HCT116 (cell line): Measurements from ENCODE around the gene ALAS1. TPM values are rescaled to one million over a fixed set of nuclear protein-coding genes. Genes with fewer than 3 reads are reported as not detected.

ENCODE experiments used
- ATAC-seq: fragments of 200-7000 bp; cut with Tn5 transposase; 2 replicates; pipeline ENCODE4 v1.9.1; 2020; ENCODE audit warnings: mild to moderate bottlenecking, moderate library complexity
- BruUV-seq: library from RNA; stranded (reverse); fragments of 400-500 nt; replicated peaks from 2 replicates; lab custom pipeline; 2021; lab: Mats Ljungman, UMichigan
- CTCF ChIA-PET: fragments of 300-600 bp; sonication (Branson Sonifier 250); formaldehyde crosslinking; loops from one replicate; lab custom pipeline; 2021; ENCODE audit warnings: antibody characterized with exemption; lab: Charles Lee
- POLR2A ChIA-PET: fragments of 300-600, 350-600 bp; sonication (Branson Sonifier 250); formaldehyde crosslinking; loops from one replicate; lab custom pipeline; 2021; ENCODE audit warnings: antibody characterized with exemption; lab: Charles Lee
- RAD21 ChIA-PET, 2 experiments: fragments of 300-600 bp; sonication (Branson Sonifier 250); formaldehyde crosslinking; loops; one replicate each; lab custom pipeline; 2023; ENCODE audit warnings: low total read pairs in 2 of 2; ENCODE audit not compliant: uncharacterized antibody in 2 of 2, unreplicated experiment in 2 of 2, low non-redundant PET in 1 of 2; lab: Charles Lee
- DNase-seq: peaks from one replicate; pipeline ENCODE4 v3.0.0-alpha.2; 2010; ENCODE audit warnings: low read depth, low spot score
- H2AFZ ChIP-seq: fragments of 200-600 bp; shearing (Covaris generic), sonication (generic); 2 replicates; pipeline ENCODE4 v1.6.1; 2017; ENCODE audit warnings: low read depth, mixed run types, mixed read lengths, antibody characterized with exemption, low read length; ENCODE audit not compliant: poor library complexity, severe bottlenecking
- H3K27ac ChIP-seq: 2 replicates; pipeline ENCODE4 v1.5.1; 2012; ENCODE audit warnings: low read depth, low read length
- H3K27me3 ChIP-seq: fragments of 200-600 bp; sonication (generic); 2 replicates; pipeline ENCODE4 v1.6.1; 2016; ENCODE audit warnings: mixed run types, low read length, mixed read lengths; ENCODE audit not compliant: insufficient read depth
- H3K36me3 ChIP-seq, 2 experiments: fragments of 200-500 bp in 1 of 2; fragments of 200-600 bp in 1 of 2; sonication (Bioruptor generic) in 1 of 2; sonication (generic) in 1 of 2; 2 replicates each; pipeline versions ENCODE4 v1.5.1 to v1.6.1; 2014 to 2016; ENCODE audit warnings: low read length in 2 of 2, inconsistent platforms in 1 of 2, mixed read lengths in 1 of 2, mixed run types in 1 of 2; ENCODE audit not compliant: insufficient read depth in 2 of 2, control insufficient read depth in 1 of 2
- H3K4me1 ChIP-seq, 2 experiments: fragments of 200-600 bp in 1 of 2; sonication (generic) in 1 of 2; 2 replicates each; pipeline versions ENCODE4 v1.5.1 to v1.6.1; 2012 to 2017; ENCODE audit warnings: low read length in 2 of 2, inconsistent platforms in 1 of 2, mild to moderate bottlenecking in 1 of 2, mixed read lengths in 1 of 2, mixed run types in 1 of 2, moderate library complexity in 1 of 2; ENCODE audit not compliant: insufficient read depth in 2 of 2, control insufficient read depth in 1 of 2
- H3K4me2 ChIP-seq: fragments of 200-600 bp; sonication (generic); 2 replicates; pipeline ENCODE4 v1.6.1; 2017; ENCODE audit warnings: mixed run types, low read length, mixed read lengths
- H3K4me3 ChIP-seq, 2 experiments: fragments of 200-600 bp in 1 of 2; sonication (generic) in 1 of 2; replicated peaks in 1 of 2; 2 replicates each; pipeline ENCODE4 v1.5.1; 2011 to 2016; ENCODE audit warnings: low read length in 2 of 2, control low read depth in 1 of 2, low read depth in 1 of 2, mild to moderate bottlenecking in 1 of 2, mixed read lengths in 1 of 2, mixed run types in 1 of 2
- H3K79me2 ChIP-seq: fragments of 200-600 bp; sonication (generic); 2 replicates; pipeline ENCODE4 v1.6.1; 2017; ENCODE audit warnings: mild to moderate bottlenecking, mixed run types, low read length, moderate library complexity, mixed read lengths; ENCODE audit not compliant: insufficient read depth
- H3K9ac ChIP-seq: fragments of 200-600 bp; sonication (generic); 2 replicates; pipeline ENCODE4 v1.6.1; 2016; ENCODE audit warnings: low read length, mixed read lengths
- H3K9me2 ChIP-seq: fragments of 200-600 bp; sonication (generic), shearing (Covaris generic); 2 replicates; pipeline ENCODE4 v1.6.1; 2017; ENCODE audit warnings: mixed run types, mild to moderate bottlenecking, moderate library complexity; ENCODE audit not compliant: insufficient read depth
- H3K9me3 ChIP-seq, 2 experiments: fragments of 200-500 bp in 1 of 2; fragments of 200-600 bp in 1 of 2; sonication (Bioruptor generic) in 1 of 2; sonication (generic) in 1 of 2; 2 replicates each; pipeline ENCODE4 v1.6.1; 2014 to 2017; ENCODE audit warnings: low read length in 2 of 2, mixed read lengths in 2 of 2, inconsistent platforms in 1 of 2, low read depth in 1 of 2, mild to moderate bottlenecking in 1 of 2, mixed run types in 1 of 2, moderate library complexity in 1 of 2; ENCODE audit not compliant: control insufficient read depth in 1 of 2, insufficient read depth in 1 of 2
- H4K20me1 ChIP-seq: fragments of 200-600 bp; sonication (generic), shearing (Covaris generic); 2 replicates; pipeline ENCODE4 v1.6.1; 2017; ENCODE audit warnings: mixed run types, mild to moderate bottlenecking, moderate library complexity; ENCODE audit not compliant: insufficient read depth
- CTCF ChIP-seq, 3 experiments: fragments of 200-600 bp in 1 of 3; sonication (generic) in 1 of 3; IDR thresholded peaks in 2 of 3; conservative IDR thresholded peaks in 1 of 3; 2 replicates each; pipeline ENCODE4 v1.5.1; 2012 to 2017; ENCODE audit warnings: low read depth in 2 of 3, low read length in 2 of 3, antibody characterized with exemption in 1 of 3, borderline replicate concordance in 1 of 3, control low read depth in 1 of 3, mild to moderate bottlenecking in 1 of 3, mixed read lengths in 1 of 3, mixed run types in 1 of 3, moderate library complexity in 1 of 3; ENCODE audit not compliant: insufficient read depth in 1 of 3
- EGR1 ChIP-seq: IDR thresholded peaks from 2 replicates; pipeline ENCODE4 v1.6.1; 2012; ENCODE audit warnings: low read depth
- FOSL1 ChIP-seq: IDR thresholded peaks from 2 replicates; pipeline ENCODE4 v1.6.1; 2012; ENCODE audit warnings: low read depth
- POLR2AphosphoS5 ChIP-seq: IDR thresholded peaks from 2 replicates; pipeline ENCODE4 v1.6.1; 2011; ENCODE audit warnings: mild to moderate bottlenecking, low read depth, low read length, moderate library complexity
- RAD21 ChIP-seq: IDR thresholded peaks from 2 replicates; pipeline ENCODE4 v1.6.1; 2012; ENCODE audit warnings: low read depth, mild to moderate bottlenecking
- ZNF274 ChIP-seq: fragments of 200-500 bp; sonication (Bioruptor generic); IDR thresholded peaks from 2 replicates; pipeline ENCODE4 v1.6.1; 2014; ENCODE audit warnings: mild to moderate bottlenecking, low read depth, low read length, inconsistent platforms
- intact Hi-C: fragments of 100-400 bp; cut with micrococcal nuclease; formaldehyde crosslinking; loops from 2 replicates; pipeline ENCODE4 v1.10.0; 2022
- total RNA-seq: library from RNA; stranded (reverse); gene quantifications from one replicate; pipeline ENCODE4 v1.2.1, GENCODE V29; 2021; ENCODE audit not compliant: unreplicated experiment

ALAS1 gene
- total RNA-seq, 1 experiment from 2014 or later, result 74.0 TPM

GRCh38 chr3:52222319-52223221 lies 24.6 kb downstream of the ALAS1 start:
- no peak overlapping the region for H3K4me2 ChIP-seq
- no peak overlapping the region for H2AFZ ChIP-seq
- POLR2A ChIA-PET, result interaction anchor here (1.2 kb wide), 1 partner anchor 15 kb away, joined by 5 read pairs; no protein-coding TSS in a partner anchor
- H3K4me3 ChIP-seq, result no peak overlapping the region
- BruUV-seq, result no TSS peak
- ATAC-seq, result no peak
- no peaks in the 10 kb centered on the region for H3K27me3 ChIP-seq
- H3K9me2 ChIP-seq, result no peaks in the 10 kb centered on the region
- no peak for DNase-seq
- no peaks in the 10 kb centered on the region for H4K20me1 ChIP-seq
- H3K36me3 ChIP-seq, result no peaks in the 10 kb centered on the region
- TF ChIP-seq CTCF (IDR thresholded peaks at IDR 0.05 in 2 of 3, conservative IDR thresholded peaks at IDR 0.05 in 1 of 3; ENCODE audit: borderline replicate concordance in 1 of 3, insufficient read depth in 1 of 3, low read depth in 2 of 3, low read length in 2 of 3) (no peak), RAD21 (no peak), EGR1 (no peak), FOSL1 (no peak), POLR2AphosphoS5 (no peak), ZNF274 (no peak)
- no peaks in the 10 kb centered on the region for H3K79me2 ChIP-seq
- RAD21 ChIA-PET, result no interaction called here
- CTCF ChIA-PET, result interaction anchor here (1.0 to 1.1 kb wide), 2 partner anchors 9 to 10 kb away, joined by 3 read pairs; no protein-coding TSS in a partner anchor
- no peak overlapping the region for H3K9ac ChIP-seq
- no peak overlapping the region; the same call in 1 of the 2 replicates for H3K27ac ChIP-seq
- no peaks in the 10 kb centered on the region for H3K9me3 ChIP-seq
- intact Hi-C loops, result no loop called here
- peaks cover 9 to 23% of the 10 kb centered on the region in 2 experiments for H3K4me1 ChIP-seq
